Measurements from ENCODE around the gene GAB2.

The GAB2 gene

GRCh38 chr11:78398715-78399114 is 18.9 kb downstream of the GAB2 start (continued):
- TF ChIP-seq ZNF518A (tag by site-specific recombination; conservative IDR thresholded peaks at IDR 0.05; ENCODE audit: low read depth) (no peak), ZNF292 (tag by site-specific recombination; IDR thresholded peaks at IDR 0.05; ENCODE audit: borderline replicate concordance, low read depth) (no peak), ZNF239 (tag by site-specific recombination; IDR thresholded peaks at IDR 0.05) (no peak)

- Histone ChIP-seq H3K4me3 (ENCODE audit: low read depth, low read length) (no peak overlapping the region), H3K9me3 (ENCODE audit: control insufficient read depth, insufficient read depth, low read depth, low read length) (no peaks in the 10 kb centered on the region), H3K36me3 (ENCODE audit: control insufficient read depth in 2 of 2, insufficient read depth in 1 of 2, low read length in 2 of 2) (no peaks in the 10 kb centered on the region), H3K4me1 (ENCODE audit: control insufficient read depth, insufficient read depth, low read length) (no peaks in the 10 kb centered on the region), H3K27ac (ENCODE audit: extremely low read depth, low read depth, low read length) (no peak overlapping the region)
- TF ChIP-seq SCRT1 (tag by site-specific recombination; IDR thresholded peaks at IDR 0.05; ENCODE audit: borderline replicate concordance) = no peak
- no peak for TF ChIP-seq ZIC2 (tag by site-specific recombination; IDR thresholded peaks at IDR 0.05)
- no peak for TF ChIP-seq ZNF18 (tag by site-specific recombination; IDR thresholded peaks at IDR 0.05)
- POLR2A ChIA-PET = interaction anchor here (0.6 kb wide), 1 partner anchor 159 kb away, joined by 3 read pairs; no protein-coding TSS in a partner anchor
- CTCF ChIA-PET = no interaction called here
These were observed 20.2 kb downstream of the GAB2 start for GRCh38 chr11:78397398-78397797.

GRCh38 chr11:78395597-78395996 is 22.0 kb downstream of the GAB2 start:
- TF ChIP-seq ZNF423 (tag by site-specific recombination; IDR thresholded peaks at IDR 0.05) = no peak
- no peak for TF ChIP-seq ZNF692 (tag by site-specific recombination; IDR thresholded peaks at IDR 0.05)
- no peak for TF ChIP-seq ZNF292 (tag by site-specific recombination; IDR thresholded peaks at IDR 0.05; ENCODE audit: borderline replicate concordance, low read depth)
- TF ChIP-seq ZNF785 (tag by site-specific recombination; IDR thresholded peaks at IDR 0.05) = no peak
- no peak for TF ChIP-seq CTCF (tag by site-specific recombination; IDR thresholded peaks at IDR 0.05)
- no peak for TF ChIP-seq KLF10 (tag by site-specific recombination; IDR thresholded peaks at IDR 0.05)
- ChIA-PET CTCF (no interaction called here), POLR2A (no interaction called here)
- H3K4me3 ChIP-seq (ENCODE audit: low read depth, low read length) = no peak overlapping the region
- no peaks in the 10 kb centered on the region for H3K36me3 ChIP-seq (ENCODE audit: control insufficient read depth in 2 of 2, insufficient read depth in 1 of 2, low read length in 2 of 2)
- no peaks in the 10 kb centered on the region for H3K4me1 ChIP-seq (ENCODE audit: control insufficient read depth, insufficient read depth, low read length)
- no peaks in the 10 kb centered on the region for H3K9me3 ChIP-seq (ENCODE audit: control insufficient read depth, insufficient read depth, low read depth, low read length)
- no peak overlapping the region for H3K27ac ChIP-seq (ENCODE audit: extremely low read depth, low read depth, low read length)
